GM19099 (cell line): Measurements from ENCODE around the gene OST4.

Experiments
- POLR2A ChIP-seq: IDR thresholded peaks from 3 replicates; pipeline ENCODE4 v1.6.1; 2011; ENCODE audit warnings: low read depth; ENCODE audit not compliant: insufficient read length; ENCODE audit errors: extremely low read depth

OST4 gene

GRCh38 chr2:27084297-27085061 lies 13.0 kb upstream of the OST4 start:
- no peak for TF ChIP-seq POLR2A

GRCh38 chr2:27083410-27084296 lies 12.2 kb upstream of the OST4 start:
- no peak for TF ChIP-seq POLR2A

GRCh38 chr2:27082773-27083409 lies 11.4 kb upstream of the OST4 start:
- TF ChIP-seq POLR2A = no peak

GRCh38 chr2:27081984-27082772 lies 10.7 kb upstream of the OST4 start:
- no peak for TF ChIP-seq POLR2A

GRCh38 chr2:27080603-27080936 lies 9.1 kb upstream of the OST4 start:
- TF ChIP-seq POLR2A = no peak

GRCh38 chr2:27080140-27080469 lies 8.7 kb upstream of the OST4 start:
- no peak for TF ChIP-seq POLR2A

- TF ChIP-seq POLR2A = no peak
Measured at GRCh38 chr2:27079233-27080139, 8.0 kb upstream of the OST4 start.

GRCh38 chr2:27078267-27079194 lies 7.1 kb upstream of the OST4 start, which contains the start of gene EMILIN1:
Gene EMILIN1, plus strand, starts transcription at chr2:27078615. Its CDS starts 451 bp downstream, at chr2:27079066.
- TF ChIP-seq POLR2A = no peak

- no peak for TF ChIP-seq POLR2A
Measured at GRCh38 chr2:27077231-27077630, 5.8 kb upstream of the OST4 start.

GRCh38 chr2:27076323-27076722 lies 4.9 kb upstream of the OST4 start:
- no peak for TF ChIP-seq POLR2A

GRCh38 chr2:27074738-27075565 lies 3.5 kb upstream of the OST4 start:
- TF ChIP-seq POLR2A = peak; percentile 26

GRCh38 chr2:27073782-27074181 lies 2.3 kb upstream of the OST4 start:
- no peak for TF ChIP-seq POLR2A
